ENCODE results near the gene ROBO1. TPM values are rescaled to one million over a fixed set of nuclear protein-coding genes. Genes with fewer than 3 reads are reported as not detected.

The ROBO1 gene
- total RNA-seq, 1 donor from 2014 or later, result 169 TPM

- H3K9me3 ChIP-seq (ENCODE audit: low read depth), result no peaks in the 10 kb centered on the region
- peaks cover 2% of the 10 kb centered on the region for H3K36me3 Mint-ChIP-seq
- no peaks in the 10 kb centered on the region for H3K4me1 Mint-ChIP-seq
- no peak overlapping the region for H3K4me2 ChIP-seq
- no peaks in the 10 kb centered on the region for H3K9me3 Mint-ChIP-seq
- H3K27me3 Mint-ChIP-seq (ENCODE audit: insufficient read depth, low read depth), result no peaks in the 10 kb centered on the region
- TF ChIP-seq EZH2 (IDR thresholded peaks at IDR 0.05) (no peak), CTCF (IDR thresholded peaks at IDR 0.05) (no peak), EZH2phosphoT487 (IDR thresholded peaks at IDR 0.05) (no peak)
- no peak for DNase-seq (ENCODE audit: low spot score)
- no peak overlapping the region for H3K27ac ChIP-seq
- no peak overlapping the region for H3K4me3 Mint-ChIP-seq
- H3F3A ChIP-seq (ENCODE audit: low read depth), result no peaks in the 10 kb centered on the region
- H3K4me1 ChIP-seq, result peaks cover 10% of the 10 kb centered on the region
- H4K20me1 ChIP-seq (ENCODE audit: low read depth), result peaks cover 15% of the 10 kb centered on the region
- peaks cover 84% of the 10 kb centered on the region for H3K79me2 ChIP-seq (ENCODE audit: low read depth)
- no peak overlapping the region for H2AFZ ChIP-seq (replicated peaks)
- no peaks in the 10 kb centered on the region for H3K27me3 ChIP-seq
- no peak overlapping the region for H3K27ac Mint-ChIP-seq
- no peak overlapping the region for H3K9ac ChIP-seq
- no peak overlapping the region for H3K4me3 ChIP-seq
- H3K36me3 ChIP-seq, result peaks cover 2% of the 10 kb centered on the region
Observed at GRCh38 chr3:78798266-78798832, 969.4 kb downstream of the ROBO1 start.

GRCh38 chr3:78794431-78794830 is 973.4 kb downstream of the ROBO1 start:
- no peak for TF ChIP-seq CTCF (IDR thresholded peaks at IDR 0.05)
- TF ChIP-seq EZH2phosphoT487 (IDR thresholded peaks at IDR 0.05), result no peak
- no peak for TF ChIP-seq EZH2 (IDR thresholded peaks at IDR 0.05)
- Histone ChIP-seq H4K20me1 (ENCODE audit: low read depth) (peaks cover 32% of the 10 kb centered on the region), H2AFZ (replicated peaks) (no peak overlapping the region), H3K27ac (peak overlapping the region; percentile 16), H3K9ac (no peak overlapping the region), H3K4me1 (peaks cover 24% of the 10 kb centered on the region), H3K79me2 (ENCODE audit: low read depth) (peaks cover 83% of the 10 kb centered on the region), H3K9me3 (ENCODE audit: low read depth) (no peaks in the 10 kb centered on the region), H3K4me3 (no peak overlapping the region), H3K36me3 (peaks cover 2% of the 10 kb centered on the region), H3K4me2 (no peak overlapping the region), H3F3A (ENCODE audit: low read depth) (no peaks in the 10 kb centered on the region), H3K27me3 (no peaks in the 10 kb centered on the region)
- no peaks in the 10 kb centered on the region for H3K27me3 Mint-ChIP-seq (ENCODE audit: insufficient read depth, low read depth)
- DNase-seq (ENCODE audit: low spot score), result no peak
- H3K4me3 Mint-ChIP-seq, result no peak overlapping the region
- no peaks in the 10 kb centered on the region for H3K9me3 Mint-ChIP-seq
- no peaks in the 10 kb centered on the region for H3K4me1 Mint-ChIP-seq
- H3K27ac Mint-ChIP-seq, result no peak overlapping the region
- H3K36me3 Mint-ChIP-seq, result peaks cover 2% of the 10 kb centered on the region

GRCh38 chr3:78792733-78793132 is 975.1 kb downstream of the ROBO1 start:
- peaks cover 32% of the 10 kb centered on the region for H4K20me1 ChIP-seq (ENCODE audit: low read depth)
- no peaks in the 10 kb centered on the region for H3K27me3 ChIP-seq
- no peak overlapping the region for H3K9ac ChIP-seq
- H2AFZ ChIP-seq (replicated peaks), result no peak overlapping the region
- no peak overlapping the region for H3K27ac ChIP-seq
- H3K4me2 ChIP-seq, result no peak overlapping the region
- no peak for DNase-seq (ENCODE audit: low spot score)
- H3K27ac Mint-ChIP-seq, result no peak overlapping the region
- H3K4me1 Mint-ChIP-seq, result no peaks in the 10 kb centered on the region
- no peaks in the 10 kb centered on the region for H3K9me3 Mint-ChIP-seq
- H3K79me2 ChIP-seq (ENCODE audit: low read depth), result peaks cover 85% of the 10 kb centered on the region
- TF ChIP-seq EZH2phosphoT487 (IDR thresholded peaks at IDR 0.05), result no peak
- no peak for TF ChIP-seq CTCF (IDR thresholded peaks at IDR 0.05)
- no peak for TF ChIP-seq EZH2 (IDR thresholded peaks at IDR 0.05)
- H3K4me3 ChIP-seq, result no peak overlapping the region
- H3K4me1 ChIP-seq, result peaks cover 24% of the 10 kb centered on the region
- no peaks in the 10 kb centered on the region for H3K9me3 ChIP-seq (ENCODE audit: low read depth)
- H3K36me3 Mint-ChIP-seq, result no peaks in the 10 kb centered on the region
- peaks cover 2% of the 10 kb centered on the region for H3K36me3 ChIP-seq
- no peaks in the 10 kb centered on the region for H3F3A ChIP-seq (ENCODE audit: low read depth)
- no peak overlapping the region for H3K4me3 Mint-ChIP-seq
- H3K27me3 Mint-ChIP-seq (ENCODE audit: insufficient read depth, low read depth), result no peaks in the 10 kb centered on the region
